HCT116 (cell line): ENCODE data around the gene AKAP13. TPM values are rescaled to one million over a fixed set of nuclear protein-coding genes. Genes with fewer than 3 reads are reported as not detected.

ENCODE experiments used
- ATAC-seq: fragments of 200-7000 bp; cut with Tn5 transposase; 2 replicates; pipeline ENCODE4 v1.9.1; 2020; ENCODE audit warnings: mild to moderate bottlenecking, moderate library complexity
- BruUV-seq: library from RNA; stranded (reverse); fragments of 400-500 nt; replicated peaks from 2 replicates; lab custom pipeline; 2021; lab: Mats Ljungman, UMichigan
- CTCF ChIA-PET: fragments of 300-600 bp; sonication (Branson Sonifier 250); formaldehyde crosslinking; loops from one replicate; lab custom pipeline; 2021; ENCODE audit warnings: antibody characterized with exemption; lab: Charles Lee
- POLR2A ChIA-PET: fragments of 300-600, 350-600 bp; sonication (Branson Sonifier 250); formaldehyde crosslinking; loops from one replicate; lab custom pipeline; 2021; ENCODE audit warnings: antibody characterized with exemption; lab: Charles Lee
- RAD21 ChIA-PET, 2 experiments: fragments of 300-600 bp; sonication (Branson Sonifier 250); formaldehyde crosslinking; loops; one replicate each; lab custom pipeline; 2023; ENCODE audit warnings: low total read pairs in 2 of 2; ENCODE audit not compliant: uncharacterized antibody in 2 of 2, unreplicated experiment in 2 of 2, low non-redundant PET in 1 of 2; lab: Charles Lee
- DNase-seq: peaks from one replicate; pipeline ENCODE4 v3.0.0-alpha.2; 2010; ENCODE audit warnings: low read depth, low spot score
- H2AFZ ChIP-seq: fragments of 200-600 bp; shearing (Covaris generic), sonication (generic); 2 replicates; pipeline ENCODE4 v1.6.1; 2017; ENCODE audit warnings: low read depth, mixed run types, mixed read lengths, antibody characterized with exemption, low read length; ENCODE audit not compliant: poor library complexity, severe bottlenecking
- H3K27ac ChIP-seq: 2 replicates; pipeline ENCODE4 v1.5.1; 2012; ENCODE audit warnings: low read depth, low read length
- H3K27me3 ChIP-seq: fragments of 200-600 bp; sonication (generic); 2 replicates; pipeline ENCODE4 v1.6.1; 2016; ENCODE audit warnings: mixed run types, low read length, mixed read lengths; ENCODE audit not compliant: insufficient read depth
- H3K36me3 ChIP-seq, 2 experiments: fragments of 200-500 bp in 1 of 2; fragments of 200-600 bp in 1 of 2; sonication (Bioruptor generic) in 1 of 2; sonication (generic) in 1 of 2; 2 replicates each; pipeline versions ENCODE4 v1.5.1 to v1.6.1; 2014 to 2016; ENCODE audit warnings: low read length in 2 of 2, inconsistent platforms in 1 of 2, mixed read lengths in 1 of 2, mixed run types in 1 of 2; ENCODE audit not compliant: insufficient read depth in 2 of 2, control insufficient read depth in 1 of 2
- H3K4me1 ChIP-seq, 2 experiments: fragments of 200-600 bp in 1 of 2; sonication (generic) in 1 of 2; 2 replicates each; pipeline versions ENCODE4 v1.5.1 to v1.6.1; 2012 to 2017; ENCODE audit warnings: low read length in 2 of 2, inconsistent platforms in 1 of 2, mild to moderate bottlenecking in 1 of 2, mixed read lengths in 1 of 2, mixed run types in 1 of 2, moderate library complexity in 1 of 2; ENCODE audit not compliant: insufficient read depth in 2 of 2, control insufficient read depth in 1 of 2
- H3K4me2 ChIP-seq: fragments of 200-600 bp; sonication (generic); 2 replicates; pipeline ENCODE4 v1.6.1; 2017; ENCODE audit warnings: mixed run types, low read length, mixed read lengths
- H3K4me3 ChIP-seq, 2 experiments: fragments of 200-600 bp in 1 of 2; sonication (generic) in 1 of 2; replicated peaks in 1 of 2; 2 replicates each; pipeline ENCODE4 v1.5.1; 2011 to 2016; ENCODE audit warnings: low read length in 2 of 2, control low read depth in 1 of 2, low read depth in 1 of 2, mild to moderate bottlenecking in 1 of 2, mixed read lengths in 1 of 2, mixed run types in 1 of 2
- H3K79me2 ChIP-seq: fragments of 200-600 bp; sonication (generic); 2 replicates; pipeline ENCODE4 v1.6.1; 2017; ENCODE audit warnings: mild to moderate bottlenecking, mixed run types, low read length, moderate library complexity, mixed read lengths; ENCODE audit not compliant: insufficient read depth
- H3K9ac ChIP-seq: fragments of 200-600 bp; sonication (generic); 2 replicates; pipeline ENCODE4 v1.6.1; 2016; ENCODE audit warnings: low read length, mixed read lengths
- H3K9me2 ChIP-seq: fragments of 200-600 bp; sonication (generic), shearing (Covaris generic); 2 replicates; pipeline ENCODE4 v1.6.1; 2017; ENCODE audit warnings: mixed run types, mild to moderate bottlenecking, moderate library complexity; ENCODE audit not compliant: insufficient read depth
- H3K9me3 ChIP-seq, 2 experiments: fragments of 200-500 bp in 1 of 2; fragments of 200-600 bp in 1 of 2; sonication (Bioruptor generic) in 1 of 2; sonication (generic) in 1 of 2; 2 replicates each; pipeline ENCODE4 v1.6.1; 2014 to 2017; ENCODE audit warnings: low read length in 2 of 2, mixed read lengths in 2 of 2, inconsistent platforms in 1 of 2, low read depth in 1 of 2, mild to moderate bottlenecking in 1 of 2, mixed run types in 1 of 2, moderate library complexity in 1 of 2; ENCODE audit not compliant: control insufficient read depth in 1 of 2, insufficient read depth in 1 of 2
- H4K20me1 ChIP-seq: fragments of 200-600 bp; sonication (generic), shearing (Covaris generic); 2 replicates; pipeline ENCODE4 v1.6.1; 2017; ENCODE audit warnings: mixed run types, mild to moderate bottlenecking, moderate library complexity; ENCODE audit not compliant: insufficient read depth
- CBX3 ChIP-seq: IDR thresholded peaks from 2 replicates; pipeline ENCODE4 v1.6.1; 2012; ENCODE audit warnings: low read depth
- CEBPB ChIP-seq: IDR thresholded peaks from 2 replicates; pipeline ENCODE4 v1.6.1; 2012; ENCODE audit warnings: low read depth
- EGR1 ChIP-seq: IDR thresholded peaks from 2 replicates; pipeline ENCODE4 v1.6.1; 2012; ENCODE audit warnings: low read depth
- ELF1 ChIP-seq: IDR thresholded peaks from 2 replicates; pipeline ENCODE4 v1.6.1; 2012; ENCODE audit warnings: low read depth, borderline replicate concordance
- EZH2 ChIP-seq: fragments of 200-600 bp; sonication (generic); IDR thresholded peaks from 2 replicates; pipeline ENCODE4 v1.6.1; 2017; ENCODE audit warnings: antibody characterized with exemption, mixed run types
- JUND ChIP-seq: IDR thresholded peaks from 2 replicates; pipeline ENCODE4 v1.6.1; 2012
- POLR2AphosphoS5 ChIP-seq: IDR thresholded peaks from 2 replicates; pipeline ENCODE4 v1.6.1; 2011; ENCODE audit warnings: mild to moderate bottlenecking, low read depth, low read length, moderate library complexity
- SIN3A ChIP-seq: IDR thresholded peaks from 2 replicates; pipeline ENCODE4 v1.6.1; 2012; ENCODE audit warnings: low read depth
- ZFX ChIP-seq: fragments of 450-650 bp; IDR thresholded peaks from 2 replicates; pipeline ENCODE4 v1.6.1; 2017
- ZNF274 ChIP-seq: fragments of 200-500 bp; sonication (Bioruptor generic); IDR thresholded peaks from 2 replicates; pipeline ENCODE4 v1.6.1; 2014; ENCODE audit warnings: mild to moderate bottlenecking, low read depth, low read length, inconsistent platforms
- intact Hi-C: fragments of 100-400 bp; cut with micrococcal nuclease; formaldehyde crosslinking; loops from 2 replicates; pipeline ENCODE4 v1.10.0; 2022
- total RNA-seq: library from RNA; stranded (reverse); gene quantifications from one replicate; pipeline ENCODE4 v1.2.1, GENCODE V29; 2021; ENCODE audit not compliant: unreplicated experiment
- TF ChIP-seq, protein P1 (sequence below), 3 experiments: fragments of 200-600 bp in 1 of 3; sonication (generic) in 1 of 3; IDR thresholded peaks in 2 of 3; conservative IDR thresholded peaks in 1 of 3; 2 replicates each; pipeline ENCODE4 v1.5.1; 2012 to 2017; ENCODE audit warnings: low read depth in 2 of 3, low read length in 2 of 3, antibody characterized with exemption in 1 of 3, borderline replicate concordance in 1 of 3, control low read depth in 1 of 3, mild to moderate bottlenecking in 1 of 3, mixed read lengths in 1 of 3, mixed run types in 1 of 3, moderate library complexity in 1 of 3; ENCODE audit not compliant: insufficient read depth in 1 of 3
- TF ChIP-seq, protein P2 (sequence below): IDR thresholded peaks from 2 replicates; pipeline ENCODE4 v1.6.1; 2012
- TF ChIP-seq, protein P3 (sequence below): IDR thresholded peaks from 2 replicates; pipeline ENCODE4 v1.6.1; 2012

The AKAP13 gene
- total RNA-seq, 1 experiment from 2014 or later, result 43.1 TPM

DNA sequence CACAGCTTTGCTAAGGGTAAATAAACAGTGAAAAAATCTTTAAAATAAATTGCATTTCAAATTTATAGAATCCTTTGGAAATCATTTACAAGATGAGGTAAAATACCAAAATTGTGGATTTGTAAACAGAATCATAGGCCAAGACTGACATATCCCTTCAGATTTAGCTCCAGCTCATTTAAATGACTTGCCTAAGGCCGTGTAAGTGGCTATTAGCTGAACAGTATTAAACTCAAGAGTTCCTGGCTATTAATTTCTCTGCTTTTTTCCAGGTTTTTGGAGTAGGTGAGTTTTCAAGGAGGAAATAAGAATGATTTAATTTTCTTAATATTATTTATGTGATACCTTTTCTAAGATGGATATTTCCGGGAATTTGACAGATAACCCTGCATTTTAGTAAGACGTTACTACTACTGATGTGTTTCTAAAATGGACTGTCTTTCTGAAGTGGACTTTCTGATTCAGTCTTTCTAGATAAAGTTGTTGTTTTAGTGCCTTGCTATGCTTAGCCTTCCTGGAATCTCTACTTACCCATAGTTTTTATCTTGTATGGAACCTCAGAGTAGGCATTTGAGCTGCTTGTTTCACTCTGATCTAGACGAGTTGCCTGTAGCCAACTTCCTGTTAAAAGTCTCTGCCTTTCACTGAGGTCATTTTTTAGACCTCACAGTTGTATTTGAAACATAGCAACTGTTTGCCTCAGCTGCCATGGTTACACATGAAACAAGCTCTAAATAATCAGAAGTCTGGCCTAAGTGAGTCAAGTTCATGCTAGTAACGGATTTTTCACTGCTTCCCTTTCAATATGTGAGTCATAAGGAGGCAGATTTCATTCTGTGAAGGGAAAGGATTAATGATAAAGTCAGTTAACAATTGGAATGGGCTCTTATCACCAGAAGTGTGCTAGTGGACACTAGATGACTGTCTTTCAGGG, 287.4 kb downstream of the AKAP13 start (continued):
- TF ChIP-seq, protein P1, sequence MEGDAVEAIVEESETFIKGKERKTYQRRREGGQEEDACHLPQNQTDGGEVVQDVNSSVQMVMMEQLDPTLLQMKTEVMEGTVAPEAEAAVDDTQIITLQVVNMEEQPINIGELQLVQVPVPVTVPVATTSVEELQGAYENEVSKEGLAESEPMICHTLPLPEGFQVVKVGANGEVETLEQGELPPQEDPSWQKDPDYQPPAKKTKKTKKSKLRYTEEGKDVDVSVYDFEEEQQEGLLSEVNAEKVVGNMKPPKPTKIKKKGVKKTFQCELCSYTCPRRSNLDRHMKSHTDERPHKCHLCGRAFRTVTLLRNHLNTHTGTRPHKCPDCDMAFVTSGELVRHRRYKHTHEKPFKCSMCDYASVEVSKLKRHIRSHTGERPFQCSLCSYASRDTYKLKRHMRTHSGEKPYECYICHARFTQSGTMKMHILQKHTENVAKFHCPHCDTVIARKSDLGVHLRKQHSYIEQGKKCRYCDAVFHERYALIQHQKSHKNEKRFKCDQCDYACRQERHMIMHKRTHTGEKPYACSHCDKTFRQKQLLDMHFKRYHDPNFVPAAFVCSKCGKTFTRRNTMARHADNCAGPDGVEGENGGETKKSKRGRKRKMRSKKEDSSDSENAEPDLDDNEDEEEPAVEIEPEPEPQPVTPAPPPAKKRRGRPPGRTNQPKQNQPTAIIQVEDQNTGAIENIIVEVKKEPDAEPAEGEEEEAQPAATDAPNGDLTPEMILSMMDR (IDR thresholded peaks at IDR 0.05 in 2 of 3, conservative IDR thresholded peaks at IDR 0.05 in 1 of 3; ENCODE audit: borderline replicate concordance in 1 of 3, insufficient read depth in 1 of 3, low read depth in 2 of 3, low read length in 2 of 3), result no peak
- TF ChIP-seq, protein P2, sequence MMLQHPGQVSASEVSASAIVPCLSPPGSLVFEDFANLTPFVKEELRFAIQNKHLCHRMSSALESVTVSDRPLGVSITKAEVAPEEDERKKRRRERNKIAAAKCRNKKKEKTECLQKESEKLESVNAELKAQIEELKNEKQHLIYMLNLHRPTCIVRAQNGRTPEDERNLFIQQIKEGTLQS, result no peak
- no peak for TF ChIP-seq JUND
- TF ChIP-seq POLR2AphosphoS5, result no peak

DNA sequence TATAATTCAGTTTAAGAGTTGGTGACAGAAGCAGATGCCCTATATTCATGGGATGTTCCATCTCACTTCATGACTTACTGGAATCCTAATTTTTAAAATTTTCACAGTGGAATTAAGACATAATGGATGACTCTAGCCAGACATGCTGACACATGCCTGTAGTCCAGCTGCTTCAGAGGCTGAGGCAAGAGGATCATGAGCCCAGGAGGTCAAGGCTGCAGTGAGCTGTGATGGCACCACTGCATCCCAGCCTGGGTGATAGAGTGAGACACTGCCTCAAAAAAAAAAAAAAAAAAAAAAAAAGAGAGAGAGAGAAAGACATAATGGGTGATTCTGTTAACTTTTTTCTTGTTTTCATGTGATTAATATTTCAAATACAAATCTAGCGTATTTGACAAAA, 290.8 kb downstream of the AKAP13 start:
- Histone ChIP-seq H4K20me1 (no peaks in the 10 kb centered on the region), H3K9me2 (no peaks in the 10 kb centered on the region), H3K79me2 (no peaks in the 10 kb centered on the region), H3K4me3 (no peak overlapping the region), H2AFZ (no peak overlapping the region), H3K9ac (no peak overlapping the region), H3K27ac (no peak overlapping the region), H3K36me3 (peaks cover 0 to 7% of the 10 kb centered on the region in 2 experiments; a peak in 1 of 4 replicates), H3K9me3 (no peaks in the 10 kb centered on the region), H3K4me2 (no peak overlapping the region), H3K27me3 (no peaks in the 10 kb centered on the region), H3K4me1 (peaks cover 0 to 4% of the 10 kb centered on the region in 2 experiments; a peak in 1 of 4 replicates)
- ATAC-seq, result no peak
- intact Hi-C loops, result no loop called here
- ChIA-PET CTCF (interaction anchor here (0.7 kb wide), 1 partner anchor 335 kb away, joined by 3 read pairs; no protein-coding TSS in a partner anchor), RAD21 (no interaction called here), POLR2A (no interaction called here)
- DNase-seq, result no peak
- no TSS peak for BruUV-seq
- TF ChIP-seq EZH2, result no peak
- TF ChIP-seq, protein P3, sequence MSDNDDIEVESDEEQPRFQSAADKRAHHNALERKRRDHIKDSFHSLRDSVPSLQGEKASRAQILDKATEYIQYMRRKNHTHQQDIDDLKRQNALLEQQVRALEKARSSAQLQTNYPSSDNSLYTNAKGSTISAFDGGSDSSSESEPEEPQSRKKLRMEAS, result no peak
- TF ChIP-seq CEBPB, result no peak
- no peak for TF ChIP-seq JUND
- TF ChIP-seq, protein P1 (IDR thresholded peaks at IDR 0.05 in 2 of 3, conservative IDR thresholded peaks at IDR 0.05 in 1 of 3; ENCODE audit: borderline replicate concordance in 1 of 3, insufficient read depth in 1 of 3, low read depth in 2 of 3, low read length in 2 of 3), result no peak
- no peak for TF ChIP-seq SIN3A
- TF ChIP-seq ELF1, result no peak
- TF ChIP-seq ZFX, result no peak
- no peak for TF ChIP-seq CBX3
- TF ChIP-seq, protein P2, result no peak
- no peak for TF ChIP-seq EGR1
- TF ChIP-seq ZNF274, result no peak
